Measurements from ENCODE around the gene KSR1. TPM values are rescaled to one million over a fixed set of nuclear protein-coding genes. Genes with fewer than 3 reads are reported as not detected.

Gene KSR1
- total RNA-seq, 2 donors from 2014 or later = 13.9 to 16.5 TPM

- no peaks in the 10 kb centered on the region for H3K9me3 ChIP-seq
- no peaks in the 10 kb centered on the region for H3K27me3 ChIP-seq
- intact Hi-C loops (cut with DNase I) = no loop called here
- TF ChIP-seq CTCF (IDR thresholded peaks at IDR 0.05) = no peak
- H3K4me1 ChIP-seq = peaks cover 4% of the 10 kb centered on the region
- H3K4me3 ChIP-seq = no peak overlapping the region
- H3K9ac ChIP-seq (ENCODE audit: low read depth in 2 of 2, low read length in 2 of 2) = no peak overlapping the region
- no peak overlapping the region for H3K27ac ChIP-seq
- no peak for DNase-seq
- H3K36me3 ChIP-seq = no peaks in the 10 kb centered on the region
These were observed 28.9 kb downstream of the KSR1 start for GRCh38 chr17:27485125-27485524.

GRCh38 chr17:27485716-27486495 is 29.7 kb downstream of the KSR1 start:
- Histone ChIP-seq H3K4me1 (peaks cover 4% of the 10 kb centered on the region), H3K27ac (no peak overlapping the region), H3K27me3 (no peaks in the 10 kb centered on the region), H3K4me3 (no peak overlapping the region), H3K36me3 (no peaks in the 10 kb centered on the region), H3K9ac (ENCODE audit: low read depth in 2 of 2, low read length in 2 of 2) (no peak overlapping the region), H3K9me3 (no peaks in the 10 kb centered on the region)
- TF ChIP-seq CTCF (IDR thresholded peaks at IDR 0.05) = no peak
- DNase-seq = no peak
- intact Hi-C loops (cut with DNase I) = no loop called here

DNA sequence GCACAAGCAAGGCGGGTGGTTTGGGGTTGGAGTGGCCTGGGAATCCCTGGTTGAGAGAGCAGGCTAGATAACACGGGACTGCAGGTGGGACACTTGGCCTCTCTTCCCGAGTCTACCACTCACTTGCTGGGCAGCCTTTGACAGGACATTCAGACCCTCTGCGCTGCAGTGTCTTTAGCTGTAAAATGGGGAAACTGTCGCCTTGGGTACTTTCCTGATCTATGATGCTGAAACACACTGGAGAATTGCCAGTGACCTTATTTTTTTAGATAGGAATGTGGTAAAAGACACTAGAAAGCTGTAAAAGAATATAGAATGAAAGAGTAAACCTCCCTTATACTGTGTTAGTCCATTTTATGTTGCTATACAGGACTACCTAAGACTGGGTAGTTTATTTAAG is 30.5 kb downstream of the KSR1 start:
- Histone ChIP-seq H3K4me3 (no peak overlapping the region), H3K9ac (ENCODE audit: low read depth in 2 of 2, low read length in 2 of 2) (no peak overlapping the region), H3K4me1 (peaks cover 4% of the 10 kb centered on the region), H3K27me3 (no peaks in the 10 kb centered on the region), H3K9me3 (no peaks in the 10 kb centered on the region), H3K27ac (no peak overlapping the region), H3K36me3 (no peaks in the 10 kb centered on the region)
- no peak for DNase-seq
- no peak for TF ChIP-seq CTCF (IDR thresholded peaks at IDR 0.05)
- intact Hi-C loops (cut with DNase I) = no loop called here

- no peak overlapping the region for H3K4me3 ChIP-seq
- no peak for DNase-seq
- H3K9ac ChIP-seq (ENCODE audit: low read depth in 2 of 2, low read length in 2 of 2) = no peak overlapping the region
- no peak for TF ChIP-seq CTCF (IDR thresholded peaks at IDR 0.05)
- H3K27ac ChIP-seq = no peak overlapping the region
- H3K9me3 ChIP-seq = no peaks in the 10 kb centered on the region
- no peaks in the 10 kb centered on the region for H3K27me3 ChIP-seq
- H3K36me3 ChIP-seq = no peaks in the 10 kb centered on the region
- H3K4me1 ChIP-seq = peaks cover 4% of the 10 kb centered on the region
- intact Hi-C loops (cut with DNase I) = no loop called here
These were observed 32.0 kb downstream of the KSR1 start for GRCh38 chr17:27488231-27488630.

DNA sequence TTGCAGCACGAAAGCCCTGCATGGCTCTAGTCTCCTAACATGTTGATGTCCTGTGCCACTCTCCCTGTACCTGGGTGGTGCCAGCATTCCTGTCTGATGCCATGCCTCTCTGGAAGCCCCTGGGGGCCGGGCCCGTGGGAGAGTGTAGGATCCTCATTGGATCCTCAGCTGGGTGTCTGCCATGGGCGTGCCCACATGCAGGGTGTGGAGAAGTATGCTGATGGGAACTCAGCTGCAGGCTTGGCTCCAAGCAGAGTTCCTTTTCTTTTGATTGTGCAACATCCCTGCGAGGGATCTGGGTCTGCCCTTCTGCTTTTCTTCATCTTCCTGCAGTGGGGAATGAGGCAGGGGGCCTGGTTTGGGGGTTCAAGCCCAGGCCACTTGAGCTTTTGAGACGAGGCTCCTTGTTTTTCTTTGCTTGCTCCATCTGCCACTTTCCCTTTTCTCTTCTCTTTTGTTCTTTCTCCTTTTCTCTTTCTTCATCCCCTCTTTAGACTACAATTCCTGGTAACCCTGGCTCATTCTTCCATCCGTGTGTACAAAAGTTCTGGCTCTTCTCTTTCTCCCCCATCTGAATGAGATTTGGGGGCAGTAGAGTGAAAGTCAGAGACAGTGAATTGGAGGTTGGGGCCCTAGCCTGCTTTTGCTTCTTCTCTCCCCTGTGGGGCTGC is 32.9 kb downstream of the KSR1 start:
- Histone ChIP-seq H3K9me3 (no peaks in the 10 kb centered on the region), H3K9ac (ENCODE audit: low read depth in 2 of 2, low read length in 2 of 2) (no peak overlapping the region), H3K36me3 (no peaks in the 10 kb centered on the region), H3K27me3 (no peaks in the 10 kb centered on the region), H3K4me1 (peaks cover 4% of the 10 kb centered on the region), H3K4me3 (no peak overlapping the region), H3K27ac (no peak overlapping the region)
- peak; percentile 63 for DNase-seq
- TF ChIP-seq CTCF (IDR thresholded peaks at IDR 0.05) = no peak
- intact Hi-C loops (cut with DNase I) = no loop called here
